ENCODE results near the gene AIP. TPM values are rescaled to one million over a fixed set of nuclear protein-coding genes. Genes with fewer than 3 reads are reported as not detected.

The AIP gene
- total and polyA plus RNA-seq, 2 donors (not counting 3 experiments of a cell fraction or from before 2014, with no cell fraction given) = 46.3 to 114 TPM

DNA sequence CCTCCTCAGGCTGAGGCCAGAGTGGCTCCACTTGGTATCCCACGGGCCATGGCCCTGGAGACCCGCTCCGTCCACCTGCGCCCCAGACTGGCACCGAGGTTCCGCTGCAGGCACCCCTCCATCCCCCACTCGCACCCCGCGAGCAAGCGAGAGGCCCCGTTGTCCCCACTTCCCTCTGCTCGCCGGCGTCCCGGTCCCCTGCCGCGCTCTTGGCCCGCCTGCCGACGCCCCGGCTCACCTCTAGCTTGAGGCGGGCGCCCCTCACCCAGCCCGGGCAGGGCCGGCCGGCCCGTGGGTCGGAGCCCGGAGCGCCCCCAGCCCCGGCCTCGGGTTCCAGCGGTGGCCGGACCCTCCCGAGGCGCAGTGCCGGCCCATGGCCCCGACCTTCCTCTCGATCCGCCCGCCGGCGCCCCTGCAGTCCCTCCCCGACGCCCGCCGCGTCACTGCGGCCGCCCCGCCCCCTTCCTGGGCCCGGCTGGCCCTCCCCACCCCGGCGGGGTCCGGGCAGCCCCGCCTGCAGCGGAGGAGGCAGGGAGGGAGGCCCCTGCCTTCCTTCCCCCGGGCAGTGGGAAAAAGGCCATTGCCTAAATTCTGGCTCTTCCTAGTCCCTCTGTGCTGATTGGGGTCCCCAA, 22.2 kb downstream of the AIP start, which contains the start of gene PITPNM1:
Gene PITPNM1 (minus strand): TSS at position 414 of the 632 bp plus-strand sequence. CDS start 1,183 bp downstream, outside the sequence.
- intact Hi-C loops (cut with micrococcal nuclease) (loop anchor here (2.0 to 10.0 kb wide), 2 partner anchors 62 to 240 kb away; partner anchors contain the start of genes CORO1B and GRK2), dilution Hi-C loops (cut with MboI; ENCODE audit: extremely low pct_ligation_motif_present, low sequenced_read_pairs) (no loop called here)
- Histone ChIP-seq H2AFZ (ENCODE audit: low read depth, low read length) (peak within 1 kb of the TSS; percentile 56), H4K20me1 (replicated peaks; ENCODE audit: control insufficient read depth, extremely low read depth, insufficient read depth, low read length) (no peaks in the 10 kb centered on the region), H3K4me3 (replicated peaks in 1 of 3; ENCODE audit: insufficient read depth in 1 of 3, low read depth in 1 of 3, low read length in 3 of 3) (peak within 1 kb of the TSS; percentile 33 to 64 (median 43)), H3K4me1 (ENCODE audit: control insufficient read depth, extremely low read depth, insufficient read depth, low read length) (peaks cover 36% of the 10 kb centered on the region), H3K27ac (ENCODE audit: insufficient read depth, low read depth, low read length) (peak within 1 kb of the TSS; percentile 51), H3K9ac (replicated peaks; ENCODE audit: extremely low read depth, insufficient read depth, low read length) (peak within 1 kb of the TSS; percentile 48), H3K9me1 (replicated peaks; ENCODE audit: control insufficient read depth, extremely low read depth, insufficient read depth, low read length) (no peaks in the 10 kb centered on the region), H3K27me3 (ENCODE audit: control insufficient read depth in 2 of 2, insufficient read depth in 2 of 2, low read length in 2 of 2) (no peaks in the 10 kb centered on the region), H3K4me2 (ENCODE audit: insufficient read depth, low read length) (peak within 1 kb of the TSS; percentile 62), H3K9me3 (replicated peaks; ENCODE audit: control insufficient read depth, insufficient read depth, low read length) (no peaks in the 10 kb centered on the region), H3K36me3 (ENCODE audit: control insufficient read depth in 2 of 2, extremely low read depth in 1 of 2, insufficient read depth in 2 of 2, low read length in 2 of 2) (peaks cover 0 to 4% of the 10 kb centered on the region in 2 experiments), H3K79me2 (ENCODE audit: control insufficient read depth, insufficient read depth, low read length) (peaks cover 11% of the 10 kb centered on the region)
- CTCF ChIA-PET = interaction anchor here (0.5 to 2.3 kb wide), 7 partner anchors 103 to 432 kb away, joined by 3 to 20 read pairs (median 7); partner anchors contain the start of genes PPP1CA and RAD9A
- BruUV-seq (replicated peaks) = no TSS peak
- peak; percentile 23 for TF ChIP-seq POLR2AphosphoS5 (IDR thresholded peaks at IDR 0.05; ENCODE audit: insufficient read depth, low read depth, low read length)
- TF ChIP-seq, protein P1, sequence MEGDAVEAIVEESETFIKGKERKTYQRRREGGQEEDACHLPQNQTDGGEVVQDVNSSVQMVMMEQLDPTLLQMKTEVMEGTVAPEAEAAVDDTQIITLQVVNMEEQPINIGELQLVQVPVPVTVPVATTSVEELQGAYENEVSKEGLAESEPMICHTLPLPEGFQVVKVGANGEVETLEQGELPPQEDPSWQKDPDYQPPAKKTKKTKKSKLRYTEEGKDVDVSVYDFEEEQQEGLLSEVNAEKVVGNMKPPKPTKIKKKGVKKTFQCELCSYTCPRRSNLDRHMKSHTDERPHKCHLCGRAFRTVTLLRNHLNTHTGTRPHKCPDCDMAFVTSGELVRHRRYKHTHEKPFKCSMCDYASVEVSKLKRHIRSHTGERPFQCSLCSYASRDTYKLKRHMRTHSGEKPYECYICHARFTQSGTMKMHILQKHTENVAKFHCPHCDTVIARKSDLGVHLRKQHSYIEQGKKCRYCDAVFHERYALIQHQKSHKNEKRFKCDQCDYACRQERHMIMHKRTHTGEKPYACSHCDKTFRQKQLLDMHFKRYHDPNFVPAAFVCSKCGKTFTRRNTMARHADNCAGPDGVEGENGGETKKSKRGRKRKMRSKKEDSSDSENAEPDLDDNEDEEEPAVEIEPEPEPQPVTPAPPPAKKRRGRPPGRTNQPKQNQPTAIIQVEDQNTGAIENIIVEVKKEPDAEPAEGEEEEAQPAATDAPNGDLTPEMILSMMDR (IDR thresholded peaks at IDR 0.05; ENCODE audit: extremely low read depth in 1 of 2, insufficient read depth in 1 of 2, low read depth in 1 of 2, low read length in 2 of 2) = no peak
- DNase-seq (ENCODE audit: low read depth, low spot score) = no peak
- POLR2A ChIA-PET = interaction anchor here (1.0 kb wide), 1 partner anchor 113 kb away, joined by 4 read pairs; the partner anchor contains the start of gene RAD9A
- peak; percentile 54 for FAIRE-seq

Data from endothelial cell of umbilical vein (primary cell).